HepG2 (cell line): ENCODE data around the gene SCUBE1. TPM values are rescaled to one million over a fixed set of nuclear protein-coding genes. Genes with fewer than 3 reads are reported as not detected.

Source experiments
- ATAC-seq: fragments of 200-7000 bp; cut with Tn5 transposase; 3 replicates; pipeline ENCODE4 v1.9.1; 2020; ENCODE audit warnings: mild to moderate bottlenecking, moderate library complexity
- BruUV-seq: library from RNA; stranded (reverse); fragments of 400-500 nt; replicated peaks from 2 replicates; lab custom pipeline; 2021; lab: Mats Ljungman, UMichigan
- CTCF ChIA-PET: fragments of 300-600 bp; formaldehyde crosslinking; extraction: SDS; loops from one replicate; lab custom pipeline; 2021; ENCODE audit warnings: low total read pairs, inconsistent platforms, low intra/inter-chr PET ratio; lab: Yijun Ruan, JAX
- POLR2A ChIA-PET: fragments of 350-600 bp; sonication (Branson Sonifier 250); formaldehyde crosslinking; loops from one replicate; lab custom pipeline; 2020; ENCODE audit warnings: antibody characterized with exemption, inconsistent platforms; lab: Yijun Ruan, JAX
- DNase-seq: peaks from one replicate; pipeline ENCODE4 v3.0.0-alpha.2; 2015; ENCODE audit warnings: low spot score
- FAIRE-seq: peaks from 3 replicates; lab custom pipeline; 2011; peaks lifted over from hg19 to GRCh38; lab: Jason Lieb, UNC
- H2AFZ ChIP-seq: one replicate; pipeline ENCODE4 v1.6.1; 2011; ENCODE audit warnings: low read length, inconsistent platforms
- H3K27ac ChIP-seq: fragments of 300-600 bp; 3 replicates; pipeline ENCODE4 v1.8.0; 2011; ENCODE audit warnings: mixed run types, mild to moderate bottlenecking, mixed read lengths, low read length, inconsistent platforms; ENCODE audit not compliant: insufficient read depth; ENCODE audit errors: extremely low read length
- H3K27me3 ChIP-seq, 2 experiments: fragments of 200-600 bp in 1 of 2; 2 replicates in 1 of 2; 3 replicates in 1 of 2; pipeline versions ENCODE4 v1.6.0 to v1.8.0; 2011; ENCODE audit warnings: low read length in 2 of 2, mild to moderate bottlenecking in 2 of 2, moderate library complexity in 2 of 2, inconsistent platforms in 1 of 2; ENCODE audit not compliant: insufficient read depth in 2 of 2, control insufficient read depth in 1 of 2
- H3K36me3 ChIP-seq, 2 experiments: fragments of 200-600 bp in 1 of 2; replicated peaks in 1 of 2; 2 replicates in 1 of 2; 3 replicates in 1 of 2; pipeline versions ENCODE4 v1.5.1 to v1.8.0; 2011; ENCODE audit warnings: low read length in 2 of 2, inconsistent platforms in 1 of 2; ENCODE audit not compliant: insufficient read depth in 2 of 2, control insufficient read depth in 1 of 2
- H3K4me1 ChIP-seq: 2 replicates; pipeline ENCODE4 v1.5.1; 2012; ENCODE audit warnings: low read length, inconsistent platforms; ENCODE audit not compliant: insufficient read depth
- H3K4me2 ChIP-seq: 2 replicates; pipeline ENCODE4 v1.6.0; 2011; ENCODE audit warnings: low read depth, low read length, inconsistent platforms
- H3K4me3 ChIP-seq, 3 experiments: fragments of 200-600 bp in 1 of 3; sonication (generic), shearing (Covaris generic) in 1 of 3; replicated peaks in 1 of 3; 2 replicates each; pipeline ENCODE4 v1.5.1; 2011 to 2016; ENCODE audit warnings: low read length in 3 of 3, inconsistent platforms in 2 of 3, low read depth in 2 of 3, mild to moderate bottlenecking in 2 of 3, control low read depth in 1 of 3, mixed read lengths in 1 of 3; ENCODE audit not compliant: insufficient read depth in 1 of 3
- H3K79me2 ChIP-seq: one replicate; pipeline ENCODE4 v1.6.1; 2011; ENCODE audit warnings: low read length, inconsistent platforms; ENCODE audit not compliant: insufficient read depth
- H3K9ac ChIP-seq: 2 replicates; pipeline ENCODE4 v1.6.0; 2011; ENCODE audit warnings: mild to moderate bottlenecking, low read depth, low read length, inconsistent platforms; ENCODE audit not compliant: insufficient read depth
- H3K9me3 ChIP-seq: 2 replicates; pipeline ENCODE4 v1.5.1; 2012; ENCODE audit warnings: mild to moderate bottlenecking, low read length
- H4K20me1 ChIP-seq: 2 replicates; pipeline ENCODE4 v1.6.0; 2011; ENCODE audit warnings: inconsistent platforms, mild to moderate bottlenecking, low read length, moderate library complexity; ENCODE audit not compliant: insufficient read depth
- CERS6 ChIP-seq: sonication (generic); formaldehyde crosslinking; IDR thresholded peaks from 2 replicates; pipeline ENCODE4 v1.5.0; 2020; ENCODE audit warnings: missing genetic modification reagents
- ELK4 ChIP-seq: sonication (generic); formaldehyde crosslinking; IDR thresholded peaks from 2 replicates; pipeline ENCODE4 v1.9.0; 2021; ENCODE audit warnings: missing genetic modification reagents, borderline replicate concordance
- TAF15 ChIP-seq: fragments of 200-400 bp; formaldehyde crosslinking; IDR thresholded peaks from one replicate; pipeline ENCODE4 v1.6.1; 2018; ENCODE audit warnings: mild to moderate bottlenecking, low read depth, low read length; ENCODE audit not compliant: poor library complexity, severe bottlenecking
- ZFP36L2 ChIP-seq: sonication (generic); formaldehyde crosslinking; IDR thresholded peaks from 2 replicates; pipeline ENCODE4 v1.4.0; 2020; ENCODE audit warnings: missing genetic modification reagents
- ZNF260 ChIP-seq: sonication (generic); formaldehyde crosslinking; IDR thresholded peaks from 2 replicates; pipeline ENCODE4 v1.4.0; 2020; ENCODE audit warnings: missing genetic modification reagents, low read depth, mild to moderate bottlenecking, borderline replicate concordance
- ZNF430 ChIP-seq: sonication (generic); formaldehyde crosslinking; IDR thresholded peaks from 2 replicates; pipeline ENCODE4 v1.9.0; 2021; ENCODE audit warnings: mild to moderate bottlenecking, missing genetic modification reagents
- ZNF549 ChIP-seq: sonication (generic); formaldehyde crosslinking; IDR thresholded peaks from 2 replicates; pipeline ENCODE4 v1.5.0; 2020; ENCODE audit warnings: missing genetic modification reagents
- ZNF607 ChIP-seq: sonication (generic); formaldehyde crosslinking; IDR thresholded peaks from 2 replicates; pipeline ENCODE4 v1.5.1; 2020; ENCODE audit warnings: missing genetic modification reagents, mild to moderate bottlenecking, borderline replicate concordance
- ZNF724P ChIP-seq: sonication (generic); formaldehyde crosslinking; IDR thresholded peaks from 2 replicates; pipeline ENCODE4 v1.8.0; 2022; ENCODE audit warnings: missing genetic modification reagents, borderline replicate concordance
- WGBS: methylation state at CpG from one replicate; pipeline ENCODE4 v1.1.6; 2017; ENCODE audit warnings: low lambda C conversion rate; 5-methylcytosine and 5-hydroxymethylcytosine counted together
- in situ Hi-C: cut with HindIII; loops from 2 replicates; pipeline ENCODE4 v1.10.0; 2017; ENCODE audit warnings: low pct_unique_long_range_greater_than_20kb; ENCODE audit not compliant: extremely low pct_ligation_motif_present
- intact Hi-C: fragments of 100-400 bp; cut with micrococcal nuclease; formaldehyde crosslinking; loops from one replicate; pipeline ENCODE4 v1.10.0; 2022; ENCODE audit not compliant: unreplicated experiment
- polyA plus RNA-seq, 8 experiments: library from polyadenylated mRNA; depleted of rRNA in 3 of 8; stranded (reverse) in 7 of 8; unstranded in 1 of 8; fragments of >200 nt; fragmentation: Illumina TruSeq in 4 of 8; extraction: Trizol in 4 of 8; gene quantifications; 2 replicates each; pipeline versions ENCODE4 v1.2.1 to v1.2.3, GENCODE V29; 2011 to 2016; ENCODE audit warnings: low read depth in 4 of 8, missing spikeins in 1 of 8, mixed read lengths in 1 of 8; ENCODE audit not compliant: insufficient read depth in 1 of 8
- total RNA-seq, 5 experiments: library from RNA; depleted of rRNA; stranded (reverse); fragments of >200 nt; fragmentation: Illumina TruSeq; extraction: Trizol; gene quantifications; 2 replicates each; pipeline ENCODE4 v1.2.3, GENCODE V29; 2016; ENCODE audit warnings: low read depth in 1 of 5
- TF ChIP-seq, protein P1 (sequence below): fragments of 450-650 bp; IDR thresholded peaks from 2 replicates; pipeline ENCODE4 v1.6.1; 2016

Gene SCUBE1
- total and polyA plus RNA-seq, 2 of the 13 experiments (the other 11 are each of a cell fraction or from before 2014, with no cell fraction given), result under 0.01 to 0.05 TPM

GRCh38 chr22:43315687-43316217 lies 27.4 kb downstream of the SCUBE1 start:
- FAIRE-seq (no peak), ATAC-seq (no peak), DNase-seq (no peak)
- H2AFZ ChIP-seq, result no peak overlapping the region
- no peaks in the 10 kb centered on the region for H3K36me3 ChIP-seq
- H3K79me2 ChIP-seq, result no peaks in the 10 kb centered on the region
- intact Hi-C loops (no loop called here), in situ Hi-C loops (no loop called here)
- no peaks in the 10 kb centered on the region for H4K20me1 ChIP-seq
- TF ChIP-seq ZFP36L2 (CRISPR knock-in tag), result no peak
- TF ChIP-seq, protein P1, sequence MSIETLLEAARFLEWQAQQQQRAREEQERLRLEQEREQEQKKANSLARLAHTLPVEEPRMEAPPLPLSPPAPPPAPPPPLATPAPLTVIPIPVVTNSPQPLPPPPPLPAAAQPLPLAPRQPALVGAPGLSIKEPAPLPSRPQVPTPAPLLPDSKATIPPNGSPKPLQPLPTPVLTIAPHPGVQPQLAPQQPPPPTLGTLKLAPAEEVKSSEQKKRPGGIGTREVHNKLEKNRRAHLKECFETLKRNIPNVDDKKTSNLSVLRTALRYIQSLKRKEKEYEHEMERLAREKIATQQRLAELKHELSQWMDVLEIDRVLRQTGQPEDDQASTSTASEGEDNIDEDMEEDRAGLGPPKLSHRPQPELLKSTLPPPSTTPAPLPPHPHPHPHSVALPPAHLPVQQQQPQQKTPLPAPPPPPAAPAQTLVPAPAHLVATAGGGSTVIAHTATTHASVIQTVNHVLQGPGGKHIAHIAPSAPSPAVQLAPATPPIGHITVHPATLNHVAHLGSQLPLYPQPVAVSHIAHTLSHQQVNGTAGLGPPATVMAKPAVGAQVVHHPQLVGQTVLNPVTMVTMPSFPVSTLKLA, result peak; percentile 95
- ChIA-PET CTCF (no interaction called here), POLR2A (no interaction called here)
- H3K4me1 ChIP-seq, result peaks cover 6% of the 10 kb centered on the region; the same call in 1 of the 2 replicates
- no peaks in the 10 kb centered on the region for H3K9me3 ChIP-seq
- peaks cover 1 to 46% of the 10 kb centered on the region in 2 experiments; a peak in 3 of 5 replicates for H3K27me3 ChIP-seq
- H3K4me3 ChIP-seq, result no peak overlapping the region
- BruUV-seq, result no TSS peak
- H3K9ac ChIP-seq, result no peak overlapping the region
- 10% methylated on average over 9 of the region's 9 CpGs for WGBS
- H3K27ac ChIP-seq, result no peak overlapping the region
- H3K4me2 ChIP-seq, result no peak overlapping the region

- FAIRE-seq, result no peak
- Histone ChIP-seq H3K79me2 (no peaks in the 10 kb centered on the region), H3K4me1 (peaks cover 6% of the 10 kb centered on the region; the same call in 1 of the 2 replicates), H2AFZ (no peak overlapping the region), H3K4me2 (no peak overlapping the region), H3K9ac (no peak overlapping the region)
- no TSS peak for BruUV-seq
- no peak for DNase-seq
- CTCF ChIA-PET, result no interaction called here
- no peak for TF ChIP-seq ZNF607 (CRISPR knock-in tag)
- no peak for TF ChIP-seq CERS6 (CRISPR knock-in tag)
- no peak for TF ChIP-seq ZNF430 (CRISPR knock-in tag)
- no peak for TF ChIP-seq ELK4 (CRISPR knock-in tag)
- no peak for TF ChIP-seq TAF15
- TF ChIP-seq ZNF260 (CRISPR knock-in tag), result no peak
- no peak for TF ChIP-seq ZNF724P
- TF ChIP-seq ZNF549 (CRISPR knock-in tag), result no peak
- TF ChIP-seq, all 625 proteins: peak for 0
- intact Hi-C loops, result no loop called here
- POLR2A ChIA-PET, result no interaction called here
- H3K27ac ChIP-seq, result no peak overlapping the region
- no peak for ATAC-seq
- H3K27me3 ChIP-seq, result peaks cover 3 to 40% of the 10 kb centered on the region in 2 experiments; a peak in 3 of 5 replicates
- H3K4me3 ChIP-seq, result no peak overlapping the region
- no peaks in the 10 kb centered on the region for H3K9me3 ChIP-seq
- 47% methylated on average over 5 of the region's 5 CpGs for WGBS
- in situ Hi-C loops, result no loop called here
- no peaks in the 10 kb centered on the region for H4K20me1 ChIP-seq
- no peaks in the 10 kb centered on the region for H3K36me3 ChIP-seq
Observed at GRCh38 chr22:43314611-43315010, 28.6 kb downstream of the SCUBE1 start.
